Neural progenitor cell (in vitro differentiated cells): ENCODE data around the gene MACROH2A2. TPM values are rescaled to one million over a fixed set of nuclear protein-coding genes. Genes with fewer than 3 reads are reported as not detected.

ENCODE experiments used
- total RNA-seq: library from RNA; depleted of rRNA; stranded (reverse); fragments of >200 nt; gene quantifications from 2 replicates; pipeline ENCODE4 v1.2.3, GENCODE V29; 2015; ENCODE audit warnings: low replicate concordance

Gene MACROH2A2
- total RNA-seq, 1 donor from 2014 or later, result 159 TPM

Other genes with a start within 250 kb of the MACROH2A2 start
- 1.1 and 1.3 TPM in 2 replicates for gene AIFM2, start 80.0 kb downstream of the MACROH2A2 start, total RNA-seq
- gene TYSND1, start 93.9 kb downstream of the MACROH2A2 start, total RNA-seq, result 7.7 and 17.4 TPM in 2 replicates
- 93.5 and 147 TPM in 2 replicates for gene SAR1A, start 117.7 kb downstream of the MACROH2A2 start, total RNA-seq
- 134 and 203 TPM in 2 replicates for gene PPA1, start 180.6 kb downstream of the MACROH2A2 start, total RNA-seq
- gene NPFFR1, start 231.2 kb downstream of the MACROH2A2 start, total RNA-seq, result 0.06 TPM in 1 of 2 replicates, not detected in the other